Heart left ventricle (tissue), 16 donors: ENCODE data around the gene SYCE1. TPM values are rescaled to one million over a fixed set of nuclear protein-coding genes. Genes with fewer than 3 reads are reported as not detected.

Experiments used
- ATAC-seq, 4 donors: fragments of 200-7000 bp; cut with Tn5 transposase; one replicate each; pipeline ENCODE4 v1.9.1; 2020 to 2022; ENCODE audit warnings: moderate library complexity in 4 of 4, mild to moderate bottlenecking in 3 of 4, moderate number of reproducible peaks in 1 of 4
- DNase-seq, 5 donors: peaks; one replicate each; pipeline ENCODE4 v3.0.0-alpha.2; 2020
- H3K27ac ChIP-seq, 12 donors: fragments of 200-600 bp; sonication (generic) in 4 of 12; one replicate each; pipeline versions ENCODE4 v1.5.0 to v1.8.0; 2016 to 2022; ENCODE audit warnings: mild to moderate bottlenecking in 2 of 12
- H3K27me3 ChIP-seq, 9 donors: fragments of 200-600 bp; sonication (generic) in 2 of 9; one replicate each; pipeline versions ENCODE4 v1.5.1 to v1.8.0; 2016 to 2022; ENCODE audit warnings: mild to moderate bottlenecking in 3 of 9
- H3K36me3 ChIP-seq, 9 donors: fragments of 200-600 bp; sonication (generic) in 2 of 9; one replicate each; pipeline versions ENCODE4 v1.5.0 to v1.8.0; 2018 to 2022; ENCODE audit warnings: mild to moderate bottlenecking in 2 of 9
- H3K4me1 ChIP-seq, 12 donors: fragments of 200-600 bp; sonication (generic) in 4 of 12; one replicate each; pipeline versions ENCODE4 v1.5.0 to v1.8.0; 2016 to 2022; ENCODE audit warnings: mild to moderate bottlenecking in 3 of 12
- H3K4me3 ChIP-seq, 12 donors: fragments of 200-600 bp; sonication (generic) in 4 of 12; one replicate each; pipeline versions ENCODE4 v1.5.0 to v1.8.0; 2017 to 2022; ENCODE audit warnings: mild to moderate bottlenecking in 9 of 12, moderate library complexity in 4 of 12
- H3K9me3 ChIP-seq, 12 donors: fragments of 200-600 bp; sonication (generic) in 4 of 12; one replicate each; pipeline versions ENCODE4 v1.5.0 to v1.8.0; 2016 to 2022; ENCODE audit warnings: mild to moderate bottlenecking in 1 of 12
- POLR2A ChIP-seq, 2 donors: fragments of 450-650 bp; IDR thresholded peaks; one replicate each; pipeline ENCODE4 v1.6.1; 2017; ENCODE audit warnings: antibody characterized with exemption in 2 of 2, mild to moderate bottlenecking in 2 of 2, moderate library complexity in 2 of 2
- WGBS, 4 donors: extraction: QIAGEN DNeasy Blood & Tissue Kit in 2 of 4; methylation state at CpG; one replicate each; pipeline versions ENCODE4 v1.1.5 to v1.1.7; 2013 to 2018; 5-methylcytosine and 5-hydroxymethylcytosine counted together
- intact Hi-C, 10 donors: fragments of 100-400 bp; cut with DNase I; formaldehyde crosslinking; loops; one replicate each; pipeline versions ENCODE4 v1.11.1 to v1.14.2; 2022
- polyA plus RNA-seq, 2 donors: library from polyadenylated mRNA; stranded (reverse); fragments of 200-250 nt; gene quantifications; one replicate each; pipeline ENCODE4 v1.2.3, GENCODE V29; 2013
- total RNA-seq, 9 donors: library from RNA; depleted of rRNA in 2 of 9; stranded (reverse); fragments of >200 nt in 2 of 9; fragmentation: NEBNext Ultra II Directional in 3 of 9; extraction: Animal tissue kit (Norgen Biotek cat#: 25700) in 3 of 9; gene quantifications; one replicate each; pipeline versions ENCODE4 v1.1.0 to v1.2.4, GENCODE V29; 2016 to 2023
- TF ChIP-seq, protein P1 (sequence below), 12 donors: fragments of 200-600 bp; sonication (generic) in 4 of 12; IDR thresholded peaks; one replicate each; pipeline versions ENCODE4 v1.5.0 to v1.8.0; 2018 to 2022; ENCODE audit warnings: antibody characterized with exemption in 12 of 12, mild to moderate bottlenecking in 5 of 12
- donor health status: ischemic (EF 13 %, LVEDD 7.1; RV severe dilation, severe dysfunction).
- donor health status: healthy with polysubstance abuse.
- donor health status: DM: no; HTN: yes; CAD: no.
- donor health status: DM: no; HTN: no; CAD: no.
- donor health status: ischemic (EF 25% LVEDD 6.9; RV normal size, moderate dysfunction).
- donor health status: ischemic (EF 25% LVEDD 5.7; RV mildly dilated, moderate dysfunction).
- donor health status: healthy.
- donor health status: DM: yes; HTN: yes; CAD: no.
- donor health status: ischemic (EF 35%, LVEDD 5.7; RV mildly dilated, moderate dysfunction).
- donor health status: nonischemic (EF 11% LVEDD 7.7; RV severe dilation, severe dysfunction).
- donor health status: DM: yes; HTN: yes; CAD: no.
- donor health status: PGD.
- donor health status: ischemic (EF 29% LVEDD 5.4; RV normal size, mild dysfunction).
- donor health status: nonischemic (EF 23%, LVEDD 6.1; RV moderate dilation, normal function).

SYCE1 gene
- total and polyA plus RNA-seq, 11 donors: 0.23 to 0.39 (median 0.35) TPM; not detected in 7

DNA sequence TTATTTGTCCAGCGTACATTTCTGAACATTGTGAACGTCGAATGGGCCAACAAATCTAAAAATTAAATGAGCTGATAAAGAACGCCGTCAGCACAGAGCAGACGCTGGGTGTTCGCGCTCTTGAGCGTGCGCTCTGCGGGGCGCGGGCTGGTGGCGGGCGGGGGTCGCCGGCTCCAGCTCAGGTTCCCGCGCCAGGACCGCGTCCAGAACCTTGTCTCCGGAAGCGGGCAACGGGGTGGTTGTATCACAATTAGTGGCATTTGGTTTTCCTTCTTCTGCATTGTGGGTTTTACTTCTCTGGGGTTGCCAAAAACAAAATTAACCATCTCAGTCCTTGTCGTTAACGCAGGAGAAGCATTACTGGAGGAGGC is 35.8 kb downstream of the SYCE1 start:
- no peak for ATAC-seq
- H3K27ac ChIP-seq: no peak overlapping the region

DNA sequence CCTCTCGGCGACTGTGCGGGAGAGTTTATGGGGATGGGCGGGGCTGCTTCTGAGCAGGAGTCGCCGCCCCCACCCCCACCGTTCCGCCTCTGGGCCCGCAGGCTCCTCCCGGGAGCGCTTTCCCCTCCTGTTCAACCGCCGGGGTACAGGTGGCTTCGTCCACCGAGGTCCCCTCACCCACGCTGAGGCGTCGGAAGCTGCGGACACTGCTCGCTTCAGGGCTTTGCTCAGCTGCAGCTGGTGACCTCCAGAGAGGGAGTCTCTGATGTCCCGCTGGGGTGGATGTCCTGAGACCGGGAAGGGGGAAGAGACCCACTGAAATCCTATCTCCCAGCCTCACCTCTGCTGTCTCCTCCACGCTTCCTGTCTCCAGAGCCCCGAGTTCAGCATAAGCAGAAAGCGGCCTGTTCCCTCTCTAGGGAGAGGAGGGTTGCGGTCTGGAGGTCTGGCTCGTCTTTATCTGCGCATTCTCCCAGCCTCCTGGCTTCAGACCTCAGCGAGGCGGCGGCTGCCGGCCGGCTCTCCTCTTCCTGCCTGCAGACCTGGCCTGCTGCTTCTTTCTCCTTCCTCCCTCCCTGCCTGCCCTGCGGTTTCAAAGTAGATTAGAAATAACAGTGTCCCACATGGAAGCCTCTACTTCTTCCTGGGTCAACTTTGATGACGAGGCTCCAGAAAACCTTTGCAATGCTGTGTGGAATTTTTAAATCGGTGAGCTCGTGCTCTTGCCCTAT is 36.4 kb downstream of the SYCE1 start:
- DNase-seq: no peak
- H3K9me3 ChIP-seq: peaks cover 0 to 7% (median 3%) of the 10 kb centered on the region in 12 donors
- no peak overlapping the region for H3K27ac ChIP-seq
- H3K36me3 ChIP-seq: no peaks in the 10 kb centered on the region
- H3K27me3 ChIP-seq: peaks cover 13 to 83% (median 39%) of the 10 kb centered on the region in 9 donors
- intact Hi-C loops: loop anchor here in 1 of 10 donors (10.0 kb wide), 1 partner anchor 204 kb away; no protein-coding TSS in a partner anchor
- H3K4me3 ChIP-seq: peak overlapping the region; percentile 1 to 52 (median 30)
- no peak for TF ChIP-seq POLR2A (IDR thresholded peaks at IDR 0.05)
- TF ChIP-seq, protein P1, sequence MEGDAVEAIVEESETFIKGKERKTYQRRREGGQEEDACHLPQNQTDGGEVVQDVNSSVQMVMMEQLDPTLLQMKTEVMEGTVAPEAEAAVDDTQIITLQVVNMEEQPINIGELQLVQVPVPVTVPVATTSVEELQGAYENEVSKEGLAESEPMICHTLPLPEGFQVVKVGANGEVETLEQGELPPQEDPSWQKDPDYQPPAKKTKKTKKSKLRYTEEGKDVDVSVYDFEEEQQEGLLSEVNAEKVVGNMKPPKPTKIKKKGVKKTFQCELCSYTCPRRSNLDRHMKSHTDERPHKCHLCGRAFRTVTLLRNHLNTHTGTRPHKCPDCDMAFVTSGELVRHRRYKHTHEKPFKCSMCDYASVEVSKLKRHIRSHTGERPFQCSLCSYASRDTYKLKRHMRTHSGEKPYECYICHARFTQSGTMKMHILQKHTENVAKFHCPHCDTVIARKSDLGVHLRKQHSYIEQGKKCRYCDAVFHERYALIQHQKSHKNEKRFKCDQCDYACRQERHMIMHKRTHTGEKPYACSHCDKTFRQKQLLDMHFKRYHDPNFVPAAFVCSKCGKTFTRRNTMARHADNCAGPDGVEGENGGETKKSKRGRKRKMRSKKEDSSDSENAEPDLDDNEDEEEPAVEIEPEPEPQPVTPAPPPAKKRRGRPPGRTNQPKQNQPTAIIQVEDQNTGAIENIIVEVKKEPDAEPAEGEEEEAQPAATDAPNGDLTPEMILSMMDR (IDR thresholded peaks at IDR 0.05): no peak
- peak in 3 of 4 donors; percentile 20 to 61 (median 57) for ATAC-seq
- 2 to 41% (median 10%) methylated on average over 22 to 37 of the region's 37 CpGs for WGBS, 4 donors
- H3K4me1 ChIP-seq: peaks cover 0 to 26% (median 12%) of the 10 kb centered on the region in 12 donors

More for the DNA sequence above, 35.8 kb downstream of the SYCE1 start:
- H3K4me1 ChIP-seq: peaks cover 0 to 26% (median 12%) of the 10 kb centered on the region in 12 donors
- WGBS, 4 donors: 7 to 55% (median 28%) methylated on average over 26 of the region's 26 CpGs
- peaks cover 0 to 2% (median 0%) of the 10 kb centered on the region in 12 donors for H3K9me3 ChIP-seq
- TF ChIP-seq, protein P1 (IDR thresholded peaks at IDR 0.05): no peak
- TF ChIP-seq POLR2A (IDR thresholded peaks at IDR 0.05): no peak
- no peak for DNase-seq
- H3K4me3 ChIP-seq: peak overlapping the region in 6 of 12 donors; percentile 5 to 52 (median 34)
- no peaks in the 10 kb centered on the region for H3K36me3 ChIP-seq
- intact Hi-C loops: loop anchor here in 1 of 10 donors (10.0 kb wide), 1 partner anchor 205 kb away; no protein-coding TSS in a partner anchor
- H3K27me3 ChIP-seq: peaks cover 13 to 89% (median 39%) of the 10 kb centered on the region in 9 donors

DNA sequence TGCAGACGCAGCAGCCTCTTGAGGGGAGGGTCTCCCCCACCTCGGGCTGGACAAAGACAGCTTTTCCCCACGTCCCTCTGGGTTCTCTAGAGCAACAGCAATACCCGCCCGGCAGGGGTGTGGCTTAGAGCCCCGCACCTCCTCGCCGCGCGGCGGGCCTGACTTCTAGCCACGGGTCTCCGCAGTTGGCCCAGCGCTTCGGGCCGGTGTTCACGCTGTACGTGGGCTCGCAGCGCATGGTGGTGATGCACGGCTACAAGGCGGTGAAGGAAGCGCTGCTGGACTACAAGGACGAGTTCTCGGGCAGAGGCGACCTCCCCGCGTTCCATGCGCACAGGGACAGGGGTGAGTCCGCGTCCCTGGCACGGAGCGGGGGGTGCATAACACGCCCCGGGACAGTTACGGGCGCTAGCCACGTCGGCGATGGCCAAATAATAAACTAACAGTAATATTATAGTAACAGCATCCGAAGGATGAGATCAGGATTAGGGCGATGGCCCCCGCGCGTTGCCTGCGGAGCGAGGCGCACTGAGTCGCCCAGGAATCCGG is 37.0 kb downstream of the SYCE1 start:
- no peak for TF ChIP-seq POLR2A (IDR thresholded peaks at IDR 0.05)
- TF ChIP-seq, protein P1 (IDR thresholded peaks at IDR 0.05): no peak
- peak overlapping the region; percentile 1 to 52 (median 30) for H3K4me3 ChIP-seq
- peaks cover 13 to 77% (median 39%) of the 10 kb centered on the region in 9 donors for H3K27me3 ChIP-seq
- intact Hi-C loops: loop anchor here in 1 of 10 donors (10.0 kb wide), 1 partner anchor 204 kb away; no protein-coding TSS in a partner anchor
- 2 to 53% (median 9%) methylated on average over 22 to 50 of the region's 50 CpGs for WGBS, 4 donors
- peaks cover 0 to 26% (median 12%) of the 10 kb centered on the region in 12 donors for H3K4me1 ChIP-seq
- H3K9me3 ChIP-seq: peaks cover 0 to 14% (median 9%) of the 10 kb centered on the region in 12 donors
- no peaks in the 10 kb centered on the region for H3K36me3 ChIP-seq
- H3K27ac ChIP-seq: no peak overlapping the region
- ATAC-seq (peak in 2 of 4 donors; percentile 7 to 21), DNase-seq (no peak)

DNA sequence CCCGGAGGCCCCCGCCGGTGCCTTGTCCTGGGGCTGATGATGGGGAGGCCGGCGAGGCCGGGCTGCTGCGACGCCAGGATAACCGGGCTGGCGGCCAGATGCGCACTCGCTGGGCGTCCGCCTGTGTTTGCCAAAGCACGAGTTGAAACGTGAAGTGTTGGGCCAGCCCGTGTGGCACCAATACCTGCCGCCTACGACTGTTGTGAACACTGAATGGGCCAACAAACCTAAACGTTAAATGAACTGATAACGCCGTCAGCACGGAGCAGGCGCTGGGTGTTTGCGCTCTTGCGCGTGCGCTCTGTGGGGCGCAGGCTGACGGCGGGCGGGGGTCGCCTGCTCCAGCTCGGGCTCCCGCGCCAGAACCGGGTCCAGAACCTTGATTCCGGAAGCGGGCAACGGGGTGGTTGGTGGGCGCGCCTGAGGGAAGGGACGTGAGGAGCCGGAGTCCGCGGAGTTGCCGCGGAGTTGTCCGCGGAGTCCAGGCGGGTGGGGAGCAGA is 37.6 kb downstream of the SYCE1 start:
- no peak overlapping the region for H3K27ac ChIP-seq
- WGBS, 4 donors: 4 to 59% (median 13%) methylated on average over 34 to 51 of the region's 51 CpGs
- no peaks in the 10 kb centered on the region for H3K36me3 ChIP-seq
- peaks cover 0 to 26% (median 12%) of the 10 kb centered on the region in 12 donors for H3K4me1 ChIP-seq
- intact Hi-C loops: loop anchor here in 1 of 10 donors (10.0 kb wide), 1 partner anchor 203 kb away; no protein-coding TSS in a partner anchor
- no peak for TF ChIP-seq POLR2A (IDR thresholded peaks at IDR 0.05)
- TF ChIP-seq, protein P1 (IDR thresholded peaks at IDR 0.05): no peak
- peak in 2 of 4 donors; percentile 18 to 37 for ATAC-seq
- peaks cover 13 to 72% (median 39%) of the 10 kb centered on the region in 9 donors for H3K27me3 ChIP-seq
- H3K4me3 ChIP-seq: peak overlapping the region; percentile 1 to 52 (median 30)
- H3K9me3 ChIP-seq: peaks cover 0 to 19% (median 13%) of the 10 kb centered on the region in 12 donors
- DNase-seq: no peak
